GM12875 (cell line): ENCODE data around the gene TMED4.
A peak's percentile ranks its signal among the peaks of the same experiment; 100 is the strongest.

ENCODE experiments used
- H3K4me3 ChIP-seq: one replicate; pipeline ENCODE4 v1.5.1; 2011; ENCODE audit warnings: low read depth, low read length, control low read depth
- TF ChIP-seq, protein P1 (sequence below): IDR thresholded peaks from 2 replicates; pipeline ENCODE4 v1.5.1; 2011; ENCODE audit warnings: low read depth, mild to moderate bottlenecking, control low read depth, inconsistent platforms, low read length, moderate library complexity, borderline replicate concordance; ENCODE audit not compliant: insufficient read depth

Gene TMED4

DNA sequence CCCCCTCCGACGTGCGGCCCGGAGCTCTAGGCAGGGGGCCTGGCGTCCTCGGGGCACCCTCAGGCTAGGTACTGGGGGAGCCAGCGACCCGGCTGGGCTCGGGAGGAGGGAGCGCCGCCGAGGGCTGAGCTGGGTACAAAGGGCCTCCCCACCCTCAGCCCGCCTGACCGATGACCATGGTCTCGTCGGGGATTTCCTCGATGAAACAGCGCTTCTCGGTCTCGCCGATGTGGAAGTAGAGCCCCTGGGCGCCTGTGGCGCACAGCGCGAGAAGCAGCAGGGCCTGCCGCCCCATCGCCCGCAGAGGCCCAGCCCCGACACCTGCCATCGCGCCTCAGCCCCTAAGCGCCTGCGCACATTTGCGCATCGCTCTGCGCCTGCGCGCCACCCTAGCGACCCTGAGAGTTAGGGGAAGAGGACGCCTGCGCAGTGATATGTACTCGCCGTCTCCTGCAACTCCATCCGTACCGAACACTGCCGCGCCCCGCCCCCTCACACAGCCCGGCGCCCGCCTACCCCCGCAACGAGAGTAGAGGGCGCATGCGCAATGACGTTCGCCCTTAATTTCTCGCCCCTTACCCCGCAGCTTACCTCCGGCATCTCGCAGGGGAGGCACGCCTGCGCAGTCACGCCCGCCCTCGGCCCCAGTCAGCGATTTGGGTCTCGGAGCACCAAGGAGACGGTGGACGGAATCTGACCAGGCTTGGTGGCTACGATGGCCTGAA lies at the start of gene TMED4:
TMED4 (minus strand) TSS at position 353 of the 725 bp plus-strand sequence; CDS start at position 328, 25 bp downstream.
- H3K4me3 ChIP-seq = peak within 1 kb of the TSS; percentile 89
- TF ChIP-seq, protein P1, sequence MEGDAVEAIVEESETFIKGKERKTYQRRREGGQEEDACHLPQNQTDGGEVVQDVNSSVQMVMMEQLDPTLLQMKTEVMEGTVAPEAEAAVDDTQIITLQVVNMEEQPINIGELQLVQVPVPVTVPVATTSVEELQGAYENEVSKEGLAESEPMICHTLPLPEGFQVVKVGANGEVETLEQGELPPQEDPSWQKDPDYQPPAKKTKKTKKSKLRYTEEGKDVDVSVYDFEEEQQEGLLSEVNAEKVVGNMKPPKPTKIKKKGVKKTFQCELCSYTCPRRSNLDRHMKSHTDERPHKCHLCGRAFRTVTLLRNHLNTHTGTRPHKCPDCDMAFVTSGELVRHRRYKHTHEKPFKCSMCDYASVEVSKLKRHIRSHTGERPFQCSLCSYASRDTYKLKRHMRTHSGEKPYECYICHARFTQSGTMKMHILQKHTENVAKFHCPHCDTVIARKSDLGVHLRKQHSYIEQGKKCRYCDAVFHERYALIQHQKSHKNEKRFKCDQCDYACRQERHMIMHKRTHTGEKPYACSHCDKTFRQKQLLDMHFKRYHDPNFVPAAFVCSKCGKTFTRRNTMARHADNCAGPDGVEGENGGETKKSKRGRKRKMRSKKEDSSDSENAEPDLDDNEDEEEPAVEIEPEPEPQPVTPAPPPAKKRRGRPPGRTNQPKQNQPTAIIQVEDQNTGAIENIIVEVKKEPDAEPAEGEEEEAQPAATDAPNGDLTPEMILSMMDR = no peak

DNA sequence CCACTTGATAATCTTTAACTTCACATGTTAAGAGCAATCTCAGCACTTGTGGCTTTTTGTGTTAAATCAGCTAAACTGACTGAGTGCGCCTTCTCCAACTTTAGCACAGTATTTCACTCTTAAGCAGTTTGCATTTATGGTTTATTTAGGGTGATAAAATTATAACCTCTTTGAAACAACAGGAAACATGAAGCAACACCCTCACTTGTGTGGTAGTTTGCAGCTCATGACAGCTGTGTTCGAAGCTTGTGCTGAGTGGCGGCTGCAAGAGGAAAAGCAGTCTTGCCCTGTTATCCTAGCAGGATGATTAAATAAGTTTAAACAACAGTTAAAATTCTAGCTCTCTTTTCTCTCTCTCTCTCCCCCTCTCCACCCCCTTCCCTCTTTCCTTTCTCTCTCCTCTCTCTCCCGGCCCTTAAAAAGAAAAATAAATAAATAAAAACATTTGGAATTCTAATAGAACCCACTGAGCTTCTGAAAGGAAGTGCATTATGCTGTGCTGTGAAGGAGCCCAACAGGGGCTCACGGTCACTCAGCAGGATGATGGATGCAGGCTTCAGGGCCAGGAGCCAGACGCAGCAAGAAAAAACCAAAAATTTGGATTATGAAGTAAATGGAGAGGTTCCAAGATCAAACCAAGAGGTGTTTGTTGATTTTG lies 49.6 kb upstream of the TMED4 start:
- TF ChIP-seq, protein P1 = no peak
- no peak overlapping the region for H3K4me3 ChIP-seq

DNA sequence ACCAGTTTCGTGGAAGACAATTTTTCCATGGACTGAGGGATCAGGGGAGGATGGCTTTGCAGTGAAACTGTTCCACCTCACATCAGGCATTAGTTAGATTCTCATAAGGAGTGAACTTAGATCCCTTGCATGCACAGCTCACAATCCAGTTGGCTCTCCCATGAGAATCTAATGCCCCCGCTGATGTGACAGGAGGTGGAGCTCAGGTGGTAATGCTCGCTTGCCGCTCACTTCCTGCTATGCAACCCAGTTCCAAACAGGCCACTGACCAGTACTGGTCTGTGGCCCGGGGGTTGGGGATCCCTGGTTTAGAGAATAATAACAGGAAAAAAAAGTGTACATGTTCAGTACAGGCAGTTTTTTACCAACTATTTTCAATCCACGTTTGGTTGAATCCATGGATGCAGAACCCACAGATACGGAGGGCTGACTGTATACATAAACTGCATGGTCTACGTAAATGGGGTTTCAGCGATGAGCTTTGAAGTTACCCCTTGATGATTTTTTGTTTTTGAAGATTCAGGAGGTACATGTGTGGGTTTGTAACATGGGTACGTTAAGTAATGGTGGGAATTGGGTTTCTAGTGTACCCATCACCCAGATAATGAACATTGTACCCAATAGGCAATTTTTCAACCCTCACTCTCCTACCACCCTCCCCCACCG lies 48.9 kb upstream of the TMED4 start:
- TF ChIP-seq, protein P1 = no peak
- no peak overlapping the region for H3K4me3 ChIP-seq

DNA sequence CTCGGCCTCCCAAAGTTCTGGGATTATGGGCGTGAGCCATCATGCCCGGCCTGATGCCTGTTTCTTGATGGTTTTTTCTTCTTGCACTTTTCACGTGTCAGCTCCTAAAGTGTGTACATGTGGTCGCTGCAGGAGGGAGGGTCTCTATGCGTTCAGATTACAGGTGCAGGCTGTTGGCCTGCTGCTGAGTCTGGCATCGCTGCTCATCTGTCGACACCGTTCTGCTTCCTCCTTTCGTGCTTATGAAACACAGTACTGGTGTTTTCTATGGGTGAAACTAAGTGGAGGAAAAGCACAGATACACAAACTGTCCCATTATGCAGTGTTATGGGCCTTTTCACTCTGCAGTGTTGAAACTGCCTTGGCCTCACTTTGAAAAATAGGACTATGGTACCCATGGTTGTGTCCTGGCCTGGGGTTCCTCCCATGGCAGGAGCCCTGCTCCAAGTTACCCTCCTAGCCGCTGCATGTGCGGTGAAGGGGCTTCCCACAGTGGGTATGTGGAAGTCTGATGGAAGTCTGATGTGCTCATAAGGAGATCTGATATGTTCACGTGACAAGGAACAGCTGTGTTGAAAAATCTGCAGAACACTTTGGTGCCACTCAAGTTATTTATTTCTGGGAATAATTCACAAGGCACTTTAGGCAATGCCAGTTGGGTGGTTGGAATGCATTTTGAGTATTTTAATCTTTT lies 47.9 kb upstream of the TMED4 start:
- TF ChIP-seq, protein P1 = no peak
- H3K4me3 ChIP-seq = no peak overlapping the region

DNA sequence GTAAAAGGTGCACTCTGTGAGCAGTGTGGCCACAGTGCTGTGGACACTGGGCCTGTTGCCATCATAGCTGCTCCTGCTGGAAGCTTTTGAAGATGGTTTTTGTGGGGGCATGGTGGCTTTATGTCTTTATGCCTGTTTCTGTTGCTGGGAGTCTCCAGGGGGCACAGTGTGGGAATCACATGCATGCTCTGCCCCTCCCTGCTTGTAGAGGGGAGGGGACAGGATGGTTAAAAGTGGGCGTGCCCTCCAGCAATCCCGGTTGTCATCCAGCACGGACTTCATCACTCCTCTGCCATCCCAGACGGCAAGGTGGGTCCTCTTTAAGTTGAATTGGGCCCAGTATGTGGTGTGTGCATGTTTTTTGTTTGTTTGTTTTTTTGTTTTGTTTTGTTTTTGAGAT lies 44.6 kb upstream of the TMED4 start:
- no peak overlapping the region for H3K4me3 ChIP-seq
- TF ChIP-seq, protein P1 = no peak

DNA sequence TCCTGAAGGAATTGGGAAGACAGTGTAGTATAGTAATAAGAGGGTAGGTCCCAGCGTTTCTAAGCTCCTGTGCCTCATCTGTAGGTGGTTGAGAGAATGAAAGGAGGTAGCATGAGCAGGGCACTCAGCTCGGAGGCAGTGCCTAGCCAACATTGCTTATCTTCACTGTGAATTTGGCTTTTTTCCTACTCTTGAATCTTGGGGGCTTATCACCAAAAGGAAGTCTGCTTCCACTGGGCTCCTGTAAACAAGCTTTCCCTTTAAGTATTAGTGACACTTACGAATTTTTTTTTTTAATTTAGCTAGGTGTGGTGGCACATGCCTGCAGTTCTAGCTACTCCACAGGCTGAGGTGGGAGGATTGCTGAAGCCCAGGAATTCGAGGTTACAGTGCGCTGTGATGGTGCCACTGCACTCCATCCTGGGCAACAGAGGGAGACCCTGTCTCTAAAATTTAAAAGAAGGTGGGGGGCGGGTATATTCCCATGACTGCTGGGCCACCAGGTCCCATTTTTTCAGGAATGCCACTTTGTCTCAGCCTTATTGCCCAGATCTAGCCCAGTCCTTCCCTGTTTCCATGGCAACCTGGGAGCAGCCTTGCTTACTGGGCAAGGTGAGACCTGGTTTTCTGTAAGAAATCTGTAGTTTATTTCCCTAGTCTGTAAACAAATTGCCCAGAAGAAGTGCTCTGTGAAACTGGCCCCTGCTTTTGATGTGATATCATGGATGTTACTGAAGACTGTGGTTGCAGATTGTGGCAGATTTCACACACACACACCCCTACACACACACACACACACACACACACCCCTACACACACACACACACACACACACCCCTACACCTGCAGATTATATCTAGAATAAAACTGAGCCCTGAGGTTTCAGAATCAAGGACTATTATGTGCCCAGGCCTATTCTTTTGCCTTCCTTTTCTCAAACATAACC lies 43.8 kb upstream of the TMED4 start:
- TF ChIP-seq, protein P1 = no peak
- H3K4me3 ChIP-seq = no peak overlapping the region
